Thyroid gland (tissue), 4 donors: ENCODE results near the gene NUP93.

Source experiments
- POLR2A ChIP-seq, 2 donors: fragments of 450-650 bp; IDR thresholded peaks; one replicate each; pipeline ENCODE4 v1.6.1; 2017; ENCODE audit warnings: antibody characterized with exemption in 2 of 2, mild to moderate bottlenecking in 2 of 2, moderate library complexity in 1 of 2
- TF ChIP-seq, protein P1 (sequence below), 6 experiments: fragments of 200-600 bp in 3 of 6; fragments of 450-650 bp in 3 of 6; sonication (generic) in 3 of 6; IDR thresholded peaks; one replicate each; pipeline ENCODE4 v1.5.1; 2016 to 2019; ENCODE audit warnings: antibody characterized with exemption in 6 of 6, mild to moderate bottlenecking in 2 of 6, inconsistent platforms in 1 of 6, moderate library complexity in 1 of 6

- TF ChIP-seq, protein P1, sequence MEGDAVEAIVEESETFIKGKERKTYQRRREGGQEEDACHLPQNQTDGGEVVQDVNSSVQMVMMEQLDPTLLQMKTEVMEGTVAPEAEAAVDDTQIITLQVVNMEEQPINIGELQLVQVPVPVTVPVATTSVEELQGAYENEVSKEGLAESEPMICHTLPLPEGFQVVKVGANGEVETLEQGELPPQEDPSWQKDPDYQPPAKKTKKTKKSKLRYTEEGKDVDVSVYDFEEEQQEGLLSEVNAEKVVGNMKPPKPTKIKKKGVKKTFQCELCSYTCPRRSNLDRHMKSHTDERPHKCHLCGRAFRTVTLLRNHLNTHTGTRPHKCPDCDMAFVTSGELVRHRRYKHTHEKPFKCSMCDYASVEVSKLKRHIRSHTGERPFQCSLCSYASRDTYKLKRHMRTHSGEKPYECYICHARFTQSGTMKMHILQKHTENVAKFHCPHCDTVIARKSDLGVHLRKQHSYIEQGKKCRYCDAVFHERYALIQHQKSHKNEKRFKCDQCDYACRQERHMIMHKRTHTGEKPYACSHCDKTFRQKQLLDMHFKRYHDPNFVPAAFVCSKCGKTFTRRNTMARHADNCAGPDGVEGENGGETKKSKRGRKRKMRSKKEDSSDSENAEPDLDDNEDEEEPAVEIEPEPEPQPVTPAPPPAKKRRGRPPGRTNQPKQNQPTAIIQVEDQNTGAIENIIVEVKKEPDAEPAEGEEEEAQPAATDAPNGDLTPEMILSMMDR (IDR thresholded peaks at IDR 0.05) = no peak
- TF ChIP-seq POLR2A (IDR thresholded peaks at IDR 0.05) = no peak
Measured at GRCh38 chr16:56797861-56798260, 67.9 kb downstream of the NUP93 start.
